ENCODE measurements around the gene MYO16.

MYO16 gene

GRCh38 chr13:109146912-109147647, 517.7 kb downstream of the MYO16 start:
- Histone ChIP-seq H2AFZ (ENCODE audit: low read length) (no peak overlapping the region), H3K4me3 (ENCODE audit: low read length, poor library complexity, severe bottlenecking) (no peak overlapping the region), H3K36me3 (ENCODE audit: insufficient read depth, low read length) (no peaks in the 10 kb centered on the region), H3K9me2 (replicated peaks; ENCODE audit: low read depth, low read length) (no peaks in the 10 kb centered on the region), H3K9me3 (ENCODE audit: insufficient read depth, low read depth, low read length) (no peaks in the 10 kb centered on the region), H3K4me1 (ENCODE audit: insufficient read depth, low read length, poor library complexity, severe bottlenecking) (no peaks in the 10 kb centered on the region), H4K20me1 (ENCODE audit: insufficient read depth, low read length, poor library complexity, severe bottlenecking) (no peaks in the 10 kb centered on the region), H3K79me2 (ENCODE audit: insufficient read depth, low read length) (no peaks in the 10 kb centered on the region), H3K4me2 (ENCODE audit: low read depth, low read length, poor library complexity, severe bottlenecking) (no peak overlapping the region), H3K9ac (ENCODE audit: low read depth, low read length, poor library complexity, severe bottlenecking) (no peak overlapping the region), H3F3A (ENCODE audit: low read depth) (no peaks in the 10 kb centered on the region), H3K27me3 (ENCODE audit: insufficient read depth, low read length, poor library complexity, severe bottlenecking) (no peaks in the 10 kb centered on the region)
- TF ChIP-seq CTCF (conservative IDR thresholded peaks at IDR 0.05; ENCODE audit: low read length), result no peak
- TF ChIP-seq EZH2phosphoT487 (IDR thresholded peaks at IDR 0.05; ENCODE audit: borderline replicate concordance), result no peak

- Histone ChIP-seq H3F3A (ENCODE audit: low read depth) (no peaks in the 10 kb centered on the region), H4K20me1 (ENCODE audit: insufficient read depth, low read length, poor library complexity, severe bottlenecking) (no peaks in the 10 kb centered on the region), H3K9ac (ENCODE audit: low read depth, low read length, poor library complexity, severe bottlenecking) (no peak overlapping the region), H3K27me3 (ENCODE audit: insufficient read depth, low read length, poor library complexity, severe bottlenecking) (no peaks in the 10 kb centered on the region), H3K36me3 (ENCODE audit: insufficient read depth, low read length) (no peaks in the 10 kb centered on the region), H3K9me2 (replicated peaks; ENCODE audit: low read depth, low read length) (no peaks in the 10 kb centered on the region), H3K4me2 (ENCODE audit: low read depth, low read length, poor library complexity, severe bottlenecking) (no peak overlapping the region), H3K4me3 (ENCODE audit: low read length, poor library complexity, severe bottlenecking) (no peak overlapping the region), H3K79me2 (ENCODE audit: insufficient read depth, low read length) (no peaks in the 10 kb centered on the region), H2AFZ (ENCODE audit: low read length) (no peak overlapping the region), H3K9me3 (ENCODE audit: insufficient read depth, low read depth, low read length) (no peaks in the 10 kb centered on the region), H3K4me1 (ENCODE audit: insufficient read depth, low read length, poor library complexity, severe bottlenecking) (no peaks in the 10 kb centered on the region)
- no peak for TF ChIP-seq CTCF (conservative IDR thresholded peaks at IDR 0.05; ENCODE audit: low read length)
Measured at GRCh38 chr13:109148243-109148642, 518.8 kb downstream of the MYO16 start.

GRCh38 chr13:109150696-109151095, 521.3 kb downstream of the MYO16 start:
- H4K20me1 ChIP-seq (ENCODE audit: insufficient read depth, low read length, poor library complexity, severe bottlenecking), result no peaks in the 10 kb centered on the region
- no peak overlapping the region for H2AFZ ChIP-seq (ENCODE audit: low read length)
- no peaks in the 10 kb centered on the region for H3F3A ChIP-seq (ENCODE audit: low read depth)
- no peak for TF ChIP-seq EZH2phosphoT487 (IDR thresholded peaks at IDR 0.05; ENCODE audit: borderline replicate concordance)
- no peak for TF ChIP-seq CTCF (conservative IDR thresholded peaks at IDR 0.05; ENCODE audit: low read length)
- H3K4me1 ChIP-seq (ENCODE audit: insufficient read depth, low read length, poor library complexity, severe bottlenecking), result no peaks in the 10 kb centered on the region
- no peaks in the 10 kb centered on the region for H3K79me2 ChIP-seq (ENCODE audit: insufficient read depth, low read length)
- no peak overlapping the region for H3K4me3 ChIP-seq (ENCODE audit: low read length, poor library complexity, severe bottlenecking)
- no peaks in the 10 kb centered on the region for H3K9me2 ChIP-seq (replicated peaks; ENCODE audit: low read depth, low read length)
- no peaks in the 10 kb centered on the region for H3K36me3 ChIP-seq (ENCODE audit: insufficient read depth, low read length)
- H3K27me3 ChIP-seq (ENCODE audit: insufficient read depth, low read length, poor library complexity, severe bottlenecking), result no peaks in the 10 kb centered on the region
- H3K4me2 ChIP-seq (ENCODE audit: low read depth, low read length, poor library complexity, severe bottlenecking), result no peak overlapping the region
- no peaks in the 10 kb centered on the region for H3K9me3 ChIP-seq (ENCODE audit: insufficient read depth, low read depth, low read length)
- no peak overlapping the region for H3K9ac ChIP-seq (ENCODE audit: low read depth, low read length, poor library complexity, severe bottlenecking)
